DMS 273 (cell line): ENCODE results near the gene CADPS2.

Experiments
- DNase-seq: peaks from one replicate; lab custom pipeline; 2025; ENCODE audit not compliant: unreplicated experiment; lab: John Stamatoyannopoulos, UW

CADPS2 gene

GRCh38 chr7:122407195-122407594 lies 479.1 kb downstream of the CADPS2 start:
- no peak for DNase-seq

GRCh38 chr7:122403113-122403512 lies 483.1 kb downstream of the CADPS2 start:
- DNase-seq: no peak

GRCh38 chr7:122402235-122402634 lies 484.0 kb downstream of the CADPS2 start:
- no peak for DNase-seq

- DNase-seq: no peak
Observed at GRCh38 chr7:122397381-122397780, 488.9 kb downstream of the CADPS2 start.

- DNase-seq: no peak
Observed at GRCh38 chr7:122394512-122394911, 491.7 kb downstream of the CADPS2 start.

GRCh38 chr7:122384528-122384927 lies 501.7 kb downstream of the CADPS2 start:
- DNase-seq: no peak

GRCh38 chr7:122383934-122384333 lies 502.3 kb downstream of the CADPS2 start:
- DNase-seq: no peak

- no peak for DNase-seq
Observed at GRCh38 chr7:122380992-122381391, 505.3 kb downstream of the CADPS2 start.

- DNase-seq: no peak
Observed at GRCh38 chr7:122379491-122379890, 506.8 kb downstream of the CADPS2 start.

GRCh38 chr7:122369756-122370155 lies 516.5 kb downstream of the CADPS2 start:
- DNase-seq: no peak

GRCh38 chr7:122364761-122365280 lies 521.4 kb downstream of the CADPS2 start:
- DNase-seq: no peak

GRCh38 chr7:122363144-122363543 lies 523.1 kb downstream of the CADPS2 start:
- DNase-seq: no peak

GRCh38 chr7:122362473-122362872 lies 523.8 kb downstream of the CADPS2 start:
- no peak for DNase-seq

- DNase-seq: no peak
Observed at GRCh38 chr7:122354656-122355055, 531.6 kb downstream of the CADPS2 start.

- no peak for DNase-seq
Observed at GRCh38 chr7:122352454-122352853, 533.8 kb downstream of the CADPS2 start.

GRCh38 chr7:122350701-122351100 lies 535.6 kb downstream of the CADPS2 start:
- no peak for DNase-seq

GRCh38 chr7:122344303-122344620 lies 542.0 kb downstream of the CADPS2 start:
- no peak for DNase-seq

GRCh38 chr7:122343601-122344302 lies 542.5 kb downstream of the CADPS2 start:
- no peak for DNase-seq

- DNase-seq: no peak
Observed at GRCh38 chr7:122340427-122340826, 545.8 kb downstream of the CADPS2 start.

GRCh38 chr7:122339145-122339904 lies 546.9 kb downstream of the CADPS2 start:
- no peak for DNase-seq

GRCh38 chr7:122337011-122337410 lies 549.2 kb downstream of the CADPS2 start:
- DNase-seq: no peak

- no peak for DNase-seq
Observed at GRCh38 chr7:122329145-122329802, 557.0 kb downstream of the CADPS2 start.
